ENCODE results near the gene MS4A18.

DNA sequence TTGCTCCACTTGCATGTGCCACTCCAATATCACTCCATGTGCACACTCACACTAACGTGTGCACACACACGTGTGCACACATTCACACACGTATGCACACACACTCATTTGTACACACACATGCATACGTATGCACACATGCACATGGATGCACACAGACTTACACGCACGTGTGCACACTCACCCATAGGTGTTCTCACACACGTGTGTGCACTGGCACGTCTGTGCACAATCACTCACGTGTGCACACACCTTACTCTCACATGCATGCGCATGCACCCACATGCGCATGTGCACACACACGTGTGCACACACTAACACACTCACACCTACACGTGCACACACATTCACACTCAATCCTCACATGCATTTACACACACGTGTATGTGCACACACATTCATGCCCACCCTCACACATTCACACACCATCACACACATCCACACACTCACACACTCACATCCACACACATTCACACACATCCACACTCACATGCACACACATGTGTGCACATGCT, 22.9 kb downstream of the MS4A18 start:
- TF ChIP-seq, protein P1, sequence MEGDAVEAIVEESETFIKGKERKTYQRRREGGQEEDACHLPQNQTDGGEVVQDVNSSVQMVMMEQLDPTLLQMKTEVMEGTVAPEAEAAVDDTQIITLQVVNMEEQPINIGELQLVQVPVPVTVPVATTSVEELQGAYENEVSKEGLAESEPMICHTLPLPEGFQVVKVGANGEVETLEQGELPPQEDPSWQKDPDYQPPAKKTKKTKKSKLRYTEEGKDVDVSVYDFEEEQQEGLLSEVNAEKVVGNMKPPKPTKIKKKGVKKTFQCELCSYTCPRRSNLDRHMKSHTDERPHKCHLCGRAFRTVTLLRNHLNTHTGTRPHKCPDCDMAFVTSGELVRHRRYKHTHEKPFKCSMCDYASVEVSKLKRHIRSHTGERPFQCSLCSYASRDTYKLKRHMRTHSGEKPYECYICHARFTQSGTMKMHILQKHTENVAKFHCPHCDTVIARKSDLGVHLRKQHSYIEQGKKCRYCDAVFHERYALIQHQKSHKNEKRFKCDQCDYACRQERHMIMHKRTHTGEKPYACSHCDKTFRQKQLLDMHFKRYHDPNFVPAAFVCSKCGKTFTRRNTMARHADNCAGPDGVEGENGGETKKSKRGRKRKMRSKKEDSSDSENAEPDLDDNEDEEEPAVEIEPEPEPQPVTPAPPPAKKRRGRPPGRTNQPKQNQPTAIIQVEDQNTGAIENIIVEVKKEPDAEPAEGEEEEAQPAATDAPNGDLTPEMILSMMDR (IDR thresholded peaks at IDR 0.05; ENCODE audit: extremely low read depth in 1 of 2, insufficient read depth in 1 of 2, low read depth in 1 of 2, low read length in 2 of 2), result no peak
- no peak for TF ChIP-seq FOS (IDR thresholded peaks at IDR 0.05; ENCODE audit: borderline replicate concordance, insufficient read depth, low read length)
- no peak for TF ChIP-seq POLR2A (IDR thresholded peaks at IDR 0.05; ENCODE audit: low read depth, low read length)
- no peak for TF ChIP-seq POLR2AphosphoS5 (IDR thresholded peaks at IDR 0.05; ENCODE audit: insufficient read depth, low read depth, low read length)
- TF ChIP-seq, protein P2, sequence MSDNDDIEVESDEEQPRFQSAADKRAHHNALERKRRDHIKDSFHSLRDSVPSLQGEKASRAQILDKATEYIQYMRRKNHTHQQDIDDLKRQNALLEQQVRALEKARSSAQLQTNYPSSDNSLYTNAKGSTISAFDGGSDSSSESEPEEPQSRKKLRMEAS (IDR thresholded peaks at IDR 0.05; ENCODE audit: insufficient read depth, insufficient read length), result peak; percentile 16
- TF ChIP-seq MYC (IDR thresholded peaks at IDR 0.05; ENCODE audit: low read depth, low read length), result no peak
- no peak for TF ChIP-seq EZH2 (IDR thresholded peaks at IDR 0.05; ENCODE audit: borderline replicate concordance, low read depth, low read length, severe bottlenecking)

Measured in endothelial cell of umbilical vein (primary cell).